ENCODE results near the gene WBP2.

The WBP2 gene

GRCh38 chr17:75864448-75864871 lies 9.3 kb upstream of the WBP2 start (continued):
- no peak for TF ChIP-seq MYNN (tag by site-specific recombination; IDR thresholded peaks at IDR 0.05; ENCODE audit: borderline replicate concordance)
- TF ChIP-seq, protein P1, sequence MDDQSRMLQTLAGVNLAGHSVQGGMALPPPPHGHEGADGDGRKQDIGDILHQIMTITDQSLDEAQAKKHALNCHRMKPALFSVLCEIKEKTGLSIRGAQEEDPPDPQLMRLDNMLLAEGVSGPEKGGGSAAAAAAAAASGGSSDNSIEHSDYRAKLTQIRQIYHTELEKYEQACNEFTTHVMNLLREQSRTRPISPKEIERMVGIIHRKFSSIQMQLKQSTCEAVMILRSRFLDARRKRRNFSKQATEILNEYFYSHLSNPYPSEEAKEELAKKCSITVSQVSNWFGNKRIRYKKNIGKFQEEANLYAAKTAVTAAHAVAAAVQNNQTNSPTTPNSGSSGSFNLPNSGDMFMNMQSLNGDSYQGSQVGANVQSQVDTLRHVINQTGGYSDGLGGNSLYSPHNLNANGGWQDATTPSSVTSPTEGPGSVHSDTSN (CRISPR knock-in tag; IDR thresholded peaks at IDR 0.05), result no peak
- no peak for TF ChIP-seq ZNF626 (tag by site-specific recombination; IDR thresholded peaks at IDR 0.05)
- no peak for TF ChIP-seq SCRT1 (tag by site-specific recombination; IDR thresholded peaks at IDR 0.05; ENCODE audit: borderline replicate concordance)
- no peak for TF ChIP-seq ZNF621 (tag by site-specific recombination; IDR thresholded peaks at IDR 0.05)
- peak; percentile 32; the same call in 1 of the 2 replicates for TF ChIP-seq ZBTB8A (tag by site-specific recombination; IDR thresholded peaks at IDR 0.05)
- TF ChIP-seq ZBTB17 (tag by site-specific recombination; IDR thresholded peaks at IDR 0.05), result no peak
- TF ChIP-seq ZNF549 (tag by site-specific recombination; IDR thresholded peaks at IDR 0.05), result no peak
- no peak for TF ChIP-seq GLI2 (tag by site-specific recombination; IDR thresholded peaks at IDR 0.05; ENCODE audit: borderline replicate concordance, low read depth)
- no peak for TF ChIP-seq ZNF670 (tag by site-specific recombination; IDR thresholded peaks at IDR 0.05; ENCODE audit: low read depth)
- no peak for TF ChIP-seq ZSCAN16 (tag by site-specific recombination; IDR thresholded peaks at IDR 0.05)
- no peak for TF ChIP-seq ZNF777 (tag by site-specific recombination; IDR thresholded peaks at IDR 0.05; ENCODE audit: borderline replicate concordance)
- peak; percentile 48 for TF ChIP-seq SP7 (tag by site-specific recombination; IDR thresholded peaks at IDR 0.05)
- TF ChIP-seq ZNF544 (tag by site-specific recombination; IDR thresholded peaks at IDR 0.05), result no peak

- POLR2A ChIA-PET, result interaction anchor here (0.6 to 4.7 kb wide), 6 partner anchors 8 to 83 kb away, joined by 3 to 26 read pairs (median 4); partner anchors contain the start of gene TRIM47
- CTCF ChIA-PET, result interaction anchor here (0.8 to 5.7 kb wide), 20 partner anchors 11 to 228 kb away, joined by 3 to 84 read pairs (median 5); partner anchors contain the start of genes SMIM5 and TRIM47
- no peak overlapping the region for H3K27ac ChIP-seq (ENCODE audit: extremely low read depth, low read depth, low read length)
- no peaks in the 10 kb centered on the region for H3K9me3 ChIP-seq (ENCODE audit: control insufficient read depth, insufficient read depth, low read depth, low read length)
- no peaks in the 10 kb centered on the region for H3K36me3 ChIP-seq (ENCODE audit: control insufficient read depth in 2 of 2, insufficient read depth in 1 of 2, low read length in 2 of 2)
- H3K4me3 ChIP-seq (ENCODE audit: low read depth, low read length), result no peak overlapping the region
- H3K4me1 ChIP-seq (ENCODE audit: control insufficient read depth, insufficient read depth, low read length), result 0 out of 2 replicates have a peak, but pooled peaks cover 4% of the 10 kb centered on the region
- TF ChIP-seq YY1 (tag by site-specific recombination; IDR thresholded peaks at IDR 0.05), result no peak
- TF ChIP-seq ZNF416 (tag by site-specific recombination; IDR thresholded peaks at IDR 0.05), result no peak
- TF ChIP-seq, protein P2, sequence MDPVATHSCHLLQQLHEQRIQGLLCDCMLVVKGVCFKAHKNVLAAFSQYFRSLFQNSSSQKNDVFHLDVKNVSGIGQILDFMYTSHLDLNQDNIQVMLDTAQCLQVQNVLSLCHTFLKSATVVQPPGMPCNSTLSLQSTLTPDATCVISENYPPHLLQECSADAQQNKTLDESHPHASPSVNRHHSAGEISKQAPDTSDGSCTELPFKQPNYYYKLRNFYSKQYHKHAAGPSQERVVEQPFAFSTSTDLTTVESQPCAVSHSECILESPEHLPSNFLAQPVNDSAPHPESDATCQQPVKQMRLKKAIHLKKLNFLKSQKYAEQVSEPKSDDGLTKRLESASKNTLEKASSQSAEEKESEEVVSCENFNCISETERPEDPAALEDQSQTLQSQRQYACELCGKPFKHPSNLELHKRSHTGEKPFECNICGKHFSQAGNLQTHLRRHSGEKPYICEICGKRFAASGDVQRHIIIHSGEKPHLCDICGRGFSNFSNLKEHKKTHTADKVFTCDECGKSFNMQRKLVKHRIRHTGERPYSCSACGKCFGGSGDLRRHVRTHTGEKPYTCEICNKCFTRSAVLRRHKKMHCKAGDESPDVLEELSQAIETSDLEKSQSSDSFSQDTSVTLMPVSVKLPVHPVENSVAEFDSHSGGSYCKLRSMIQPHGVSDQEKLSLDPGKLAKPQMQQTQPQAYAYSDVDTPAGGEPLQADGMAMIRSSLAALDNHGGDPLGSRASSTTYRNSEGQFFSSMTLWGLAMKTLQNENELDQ (tag by site-specific recombination; IDR thresholded peaks at IDR 0.05; ENCODE audit: low read depth), result no peak
- TF ChIP-seq KLF1 (tag by site-specific recombination; IDR thresholded peaks at IDR 0.05), result peak; percentile 47
- no peak for TF ChIP-seq ZNF549 (tag by site-specific recombination; IDR thresholded peaks at IDR 0.05)
- TF ChIP-seq ZNF600 (tag by site-specific recombination; IDR thresholded peaks at IDR 0.05), result no peak
- no peak for TF ChIP-seq ZNF24 (tag by site-specific recombination; IDR thresholded peaks at IDR 0.05)
- no peak for TF ChIP-seq HOXC10 (CRISPR knock-in tag; IDR thresholded peaks at IDR 0.05)
- TF ChIP-seq SP3 (tag by site-specific recombination; IDR thresholded peaks at IDR 0.05), result peak; percentile 43
- TF ChIP-seq SALL2 (tag by site-specific recombination; IDR thresholded peaks at IDR 0.05; ENCODE audit: borderline replicate concordance), result no peak
- TF ChIP-seq SP2 (tag by site-specific recombination; IDR thresholded peaks at IDR 0.05), result no peak
- TF ChIP-seq IKZF3 (tag by site-specific recombination; IDR thresholded peaks at IDR 0.05), result no peak
- TF ChIP-seq GLIS2 (tag by site-specific recombination; IDR thresholded peaks at IDR 0.05), result no peak
- TF ChIP-seq ZNF354C (tag by site-specific recombination; IDR thresholded peaks at IDR 0.05; ENCODE audit: borderline replicate concordance, low read depth), result no peak
- TF ChIP-seq KLF10 (tag by site-specific recombination; IDR thresholded peaks at IDR 0.05), result no peak
- TF ChIP-seq, protein P3, sequence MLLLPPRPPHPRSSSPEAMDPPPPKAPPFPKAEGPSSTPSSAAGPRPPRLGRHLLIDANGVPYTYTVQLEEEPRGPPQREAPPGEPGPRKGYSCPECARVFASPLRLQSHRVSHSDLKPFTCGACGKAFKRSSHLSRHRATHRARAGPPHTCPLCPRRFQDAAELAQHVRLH (tag by site-specific recombination; IDR thresholded peaks at IDR 0.05), result no peak
- TF ChIP-seq ZNF404 (tag by site-specific recombination; IDR thresholded peaks at IDR 0.05), result no peak
- TF ChIP-seq ZNF138 (tag by site-specific recombination; IDR thresholded peaks at IDR 0.05; ENCODE audit: borderline replicate concordance), result no peak
- no peak for TF ChIP-seq ZBTB1 (tag by site-specific recombination; IDR thresholded peaks at IDR 0.05)
- TF ChIP-seq, protein P4, sequence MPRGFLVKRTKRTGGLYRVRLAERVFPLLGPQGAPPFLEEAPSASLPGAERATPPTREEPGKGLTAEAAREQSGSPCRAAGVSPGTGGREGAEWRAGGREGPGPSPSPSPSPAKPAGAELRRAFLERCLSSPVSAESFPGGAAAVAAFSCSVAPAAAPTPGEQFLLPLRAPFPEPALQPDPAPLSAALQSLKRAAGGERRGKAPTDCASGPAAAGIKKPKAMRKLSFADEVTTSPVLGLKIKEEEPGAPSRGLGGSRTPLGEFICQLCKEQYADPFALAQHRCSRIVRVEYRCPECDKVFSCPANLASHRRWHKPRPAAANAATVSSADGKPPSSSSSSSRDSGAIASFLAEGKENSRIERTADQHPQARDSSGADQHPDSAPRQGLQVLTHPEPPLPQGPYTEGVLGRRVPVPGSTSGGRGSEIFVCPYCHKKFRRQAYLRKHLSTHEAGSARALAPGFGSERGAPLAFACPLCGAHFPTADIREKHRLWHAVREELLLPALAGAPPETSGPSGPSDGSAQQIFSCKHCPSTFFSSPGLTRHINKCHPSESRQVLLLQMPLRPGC (tag by site-specific recombination; IDR thresholded peaks at IDR 0.05), result no peak
- TF ChIP-seq ZNF843 (tag by site-specific recombination; IDR thresholded peaks at IDR 0.05), result no peak
- no peak for TF ChIP-seq ZNF571 (tag by site-specific recombination; IDR thresholded peaks at IDR 0.05)
- no peak for TF ChIP-seq TRIM28 (IDR thresholded peaks at IDR 0.05; ENCODE audit: borderline replicate concordance, low read length)
Measured at GRCh38 chr17:75861927-75862317, 6.8 kb upstream of the WBP2 start.

Measured in HEK293 (cell line).